GM12872 (cell line): ENCODE data around the gene CCL26.

Source experiments
- TF ChIP-seq, protein P1 (sequence below): IDR thresholded peaks from 3 replicates; pipeline ENCODE4 v1.5.1; 2011; ENCODE audit warnings: low read depth, mild to moderate bottlenecking, low read length, moderate library complexity; ENCODE audit not compliant: insufficient read depth

The CCL26 gene

DNA sequence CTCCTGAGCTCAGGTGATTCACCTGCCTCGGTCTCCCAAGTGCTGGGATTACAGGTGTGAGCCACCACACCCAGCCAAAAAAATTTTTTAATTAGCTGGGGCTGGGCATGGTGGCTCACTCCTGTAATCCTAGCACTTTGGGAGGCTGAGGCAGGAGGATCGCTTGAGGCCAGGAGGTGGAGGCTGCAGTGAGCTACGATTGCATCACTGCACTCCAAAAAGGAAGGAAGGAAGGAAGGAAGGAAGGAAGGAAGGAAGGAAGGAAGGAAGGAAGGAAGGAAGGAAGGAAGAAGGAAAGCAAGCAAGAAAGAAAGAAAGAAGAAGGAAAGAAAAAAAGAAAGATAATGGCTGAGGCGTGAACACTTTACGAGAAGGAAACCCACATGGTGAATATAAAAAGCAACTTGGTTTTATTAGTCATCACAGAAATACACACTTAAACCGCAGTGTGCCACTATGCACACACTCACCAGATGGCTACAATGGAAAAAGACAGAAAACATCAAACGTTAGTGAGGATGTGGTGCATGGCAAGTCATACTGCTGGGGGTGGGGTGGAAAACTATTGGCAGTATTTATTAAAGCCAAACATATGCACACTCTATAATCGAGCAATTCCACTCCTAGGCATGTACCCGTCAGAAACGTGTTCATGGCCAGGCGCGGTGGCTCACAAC lies 4.4 kb upstream of the CCL26 start:
- TF ChIP-seq, protein P1, sequence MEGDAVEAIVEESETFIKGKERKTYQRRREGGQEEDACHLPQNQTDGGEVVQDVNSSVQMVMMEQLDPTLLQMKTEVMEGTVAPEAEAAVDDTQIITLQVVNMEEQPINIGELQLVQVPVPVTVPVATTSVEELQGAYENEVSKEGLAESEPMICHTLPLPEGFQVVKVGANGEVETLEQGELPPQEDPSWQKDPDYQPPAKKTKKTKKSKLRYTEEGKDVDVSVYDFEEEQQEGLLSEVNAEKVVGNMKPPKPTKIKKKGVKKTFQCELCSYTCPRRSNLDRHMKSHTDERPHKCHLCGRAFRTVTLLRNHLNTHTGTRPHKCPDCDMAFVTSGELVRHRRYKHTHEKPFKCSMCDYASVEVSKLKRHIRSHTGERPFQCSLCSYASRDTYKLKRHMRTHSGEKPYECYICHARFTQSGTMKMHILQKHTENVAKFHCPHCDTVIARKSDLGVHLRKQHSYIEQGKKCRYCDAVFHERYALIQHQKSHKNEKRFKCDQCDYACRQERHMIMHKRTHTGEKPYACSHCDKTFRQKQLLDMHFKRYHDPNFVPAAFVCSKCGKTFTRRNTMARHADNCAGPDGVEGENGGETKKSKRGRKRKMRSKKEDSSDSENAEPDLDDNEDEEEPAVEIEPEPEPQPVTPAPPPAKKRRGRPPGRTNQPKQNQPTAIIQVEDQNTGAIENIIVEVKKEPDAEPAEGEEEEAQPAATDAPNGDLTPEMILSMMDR: no peak

DNA sequence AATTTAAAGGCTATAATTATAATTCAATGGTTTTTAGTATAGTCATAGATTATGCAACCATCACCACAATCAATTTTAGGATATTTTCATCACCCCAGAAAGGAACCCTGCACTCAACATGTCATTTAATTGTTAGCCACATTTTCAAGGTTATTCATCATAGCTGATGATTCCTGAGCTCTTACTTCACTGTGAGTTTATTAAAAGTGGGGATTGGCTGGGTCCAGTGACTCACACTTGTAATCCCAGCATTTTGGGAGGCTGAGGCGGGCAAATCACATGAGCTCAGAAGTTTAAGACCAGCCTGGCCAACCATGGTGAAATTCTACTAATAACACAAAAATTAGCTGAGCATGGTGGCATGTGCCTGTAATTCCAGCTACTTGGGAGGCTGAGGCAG lies 787 bp downstream of the CCL26 start:
- TF ChIP-seq, protein P1: no peak

DNA sequence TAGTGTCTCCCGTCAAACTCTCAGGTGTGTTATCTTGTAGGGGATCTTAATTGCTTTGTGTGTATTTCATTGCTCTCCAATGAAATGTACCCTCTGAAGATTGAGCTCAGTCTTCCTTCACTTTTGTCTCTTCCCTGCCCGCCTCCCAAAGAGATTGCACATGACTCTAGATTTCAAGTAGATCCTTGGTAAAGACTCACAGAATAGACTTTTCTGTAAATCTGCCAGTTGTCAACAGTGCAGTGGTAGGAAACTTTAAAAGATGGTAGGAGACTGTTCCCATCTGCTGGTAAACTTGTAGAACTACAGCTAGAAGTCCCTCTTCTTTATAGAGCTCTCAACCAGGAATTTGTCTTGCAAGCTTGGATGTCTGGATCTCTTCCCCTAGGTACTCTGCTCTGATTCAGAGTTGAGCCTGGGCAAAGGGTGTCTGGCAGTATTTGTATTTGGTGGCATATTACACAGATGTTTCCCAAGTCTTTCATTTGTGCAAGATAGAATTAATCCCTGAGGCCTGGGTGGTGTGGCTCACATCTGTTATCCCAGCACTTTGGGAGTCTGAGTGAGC lies 9.6 kb downstream of the CCL26 start:
- TF ChIP-seq, protein P1: peak; percentile 80

DNA sequence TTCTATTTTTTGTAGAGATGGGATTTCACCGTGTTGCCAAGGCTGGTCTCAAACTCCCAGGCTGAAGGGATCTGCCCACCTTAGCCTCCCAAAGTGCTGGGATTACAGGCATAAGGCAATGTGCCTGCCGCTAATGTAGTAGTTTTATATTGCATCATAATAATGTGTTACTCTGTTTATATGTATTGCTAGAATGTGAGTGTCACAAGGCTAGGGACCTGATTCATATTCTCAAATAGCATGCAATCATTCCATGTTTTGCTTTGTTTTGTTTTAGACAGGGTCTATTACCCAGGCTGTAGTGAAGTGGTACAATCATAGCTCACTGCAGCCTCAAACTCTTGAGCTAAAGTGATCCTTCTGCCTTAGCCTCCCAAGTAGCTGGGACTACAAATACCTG lies 13.5 kb downstream of the CCL26 start:
- TF ChIP-seq, protein P1: no peak

DNA sequence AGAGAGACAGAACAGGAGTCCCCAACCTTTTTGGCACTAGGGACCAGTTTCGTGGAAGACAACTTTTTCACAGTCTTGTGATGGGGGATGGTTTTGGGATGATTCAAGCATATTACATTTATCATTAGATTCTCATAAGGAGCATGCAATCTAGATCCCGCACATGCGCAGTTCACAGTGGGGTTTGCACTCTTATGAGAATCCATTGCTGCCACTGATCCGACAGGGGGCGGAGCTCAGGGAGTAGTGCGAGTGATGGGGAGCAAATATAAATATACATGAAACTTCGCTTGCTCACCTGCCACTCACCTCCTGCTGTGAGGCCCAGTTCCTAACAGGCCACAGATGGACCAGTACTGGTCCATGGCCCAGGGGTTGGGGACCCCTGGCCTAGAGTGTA lies 14.2 kb downstream of the CCL26 start:
- TF ChIP-seq, protein P1: no peak

DNA sequence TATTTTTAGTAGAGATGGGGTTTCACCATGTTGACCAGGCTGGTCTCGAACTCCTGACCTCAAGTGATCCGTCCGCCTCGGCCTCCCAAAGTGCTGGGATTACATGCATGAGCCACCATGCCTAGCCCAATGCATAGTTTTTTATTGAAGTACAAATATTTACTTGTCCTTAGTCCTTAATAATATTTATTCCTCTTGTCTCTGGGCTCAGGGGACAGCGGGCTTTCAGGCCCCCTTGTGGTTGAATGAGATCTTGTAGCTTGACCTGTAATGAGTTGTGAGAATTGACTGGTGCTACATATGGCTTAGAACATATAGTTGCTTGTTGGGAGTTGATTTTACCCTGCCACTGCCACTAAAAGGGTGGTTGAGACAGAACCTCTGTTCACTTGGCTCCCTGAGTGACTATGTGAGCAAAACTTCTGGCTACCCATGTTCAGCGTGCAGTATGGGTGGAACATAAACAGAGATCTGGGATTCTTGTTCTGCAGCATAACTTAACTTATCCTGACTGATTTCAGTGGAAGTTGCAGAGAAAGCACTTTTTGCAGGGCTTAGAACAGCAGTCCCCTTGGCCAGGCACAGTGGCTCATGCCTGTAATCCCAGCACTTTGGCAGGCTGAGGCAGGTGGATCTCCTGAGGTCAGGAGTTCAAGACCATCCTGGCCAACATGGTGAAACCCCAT lies 14.9 kb downstream of the CCL26 start:
- TF ChIP-seq, protein P1: peak; percentile 58

DNA sequence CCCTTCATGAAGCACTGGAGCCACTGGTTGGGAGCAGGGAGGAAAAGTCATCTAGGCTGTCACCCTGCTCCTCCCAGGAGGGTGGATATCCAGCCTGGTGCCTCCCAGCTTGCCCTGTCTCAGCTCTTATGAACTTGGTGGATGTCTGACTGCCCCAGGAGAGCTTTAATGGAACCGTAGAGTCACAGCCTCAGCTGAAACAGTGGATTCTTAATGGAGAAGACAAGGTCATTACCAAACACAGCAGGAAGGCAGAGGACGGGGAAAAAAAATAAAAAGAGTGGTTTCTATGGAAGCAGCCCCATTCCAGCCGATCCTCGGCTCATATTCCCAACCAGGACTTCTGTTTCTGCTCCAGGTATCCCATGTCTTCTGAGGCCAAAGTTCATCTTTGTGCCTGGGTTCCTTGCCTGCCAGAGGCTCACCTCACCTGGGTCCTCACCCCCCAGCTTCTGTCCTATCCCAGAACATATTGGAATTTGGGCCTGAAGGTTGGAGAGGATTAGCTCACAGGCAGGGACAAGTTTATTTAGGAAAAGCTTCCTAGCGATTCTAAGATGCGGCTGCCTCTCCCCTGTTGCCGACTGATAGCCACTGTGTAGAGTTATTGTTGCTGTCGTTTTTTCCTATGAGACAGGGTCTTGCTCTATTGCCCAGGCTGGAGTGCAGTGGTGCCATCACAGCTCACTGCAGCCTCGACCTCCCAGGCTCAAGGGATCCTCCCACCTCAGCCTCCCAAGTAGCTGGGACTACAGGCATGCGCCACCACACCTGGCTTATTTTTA lies 15.6 kb downstream of the CCL26 start:
- TF ChIP-seq, protein P1: no peak
